Endometrial microvascular endothelial cells (primary cell): ENCODE results near the gene PRKG1. TPM values are rescaled to one million over a fixed set of nuclear protein-coding genes. Genes with fewer than 3 reads are reported as not detected.

Source experiments
- in situ Hi-C: cut with HindIII; loops from 2 replicates; pipeline ENCODE4 v1.10.0; 2017; ENCODE audit warnings: low sequenced_read_pairs, low pct_unique_long_range_greater_than_20kb; ENCODE audit errors: inconsistent ontology term
- total RNA-seq: library from RNA; depleted of rRNA; stranded (reverse); fragments of >200 nt; gene quantifications from one replicate; pipeline ENCODE4 v1.2.3, GENCODE V29; 2015; ENCODE audit errors: inconsistent ontology term

Gene PRKG1
- total RNA-seq, 1 donor from 2014 or later: not detected

DNA sequence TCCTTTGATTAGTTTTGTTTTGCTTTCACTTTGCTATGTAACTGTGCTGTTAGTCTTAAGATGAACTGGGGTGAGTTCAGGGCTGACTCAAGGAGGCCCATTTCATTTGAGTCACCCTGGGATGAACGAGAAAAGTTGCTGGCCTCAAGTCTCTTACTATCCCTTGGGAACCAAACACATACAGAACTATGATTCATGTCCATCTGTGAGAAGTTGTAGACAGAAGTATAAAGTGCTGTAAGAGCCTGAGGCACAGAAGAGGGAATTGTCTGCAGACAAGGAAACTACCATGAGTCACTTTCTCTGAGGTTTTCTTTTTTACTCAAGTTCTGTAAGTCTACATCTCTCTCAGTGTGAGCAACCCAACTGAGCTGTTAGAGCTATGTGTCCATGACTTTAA is 805.0 kb downstream of the PRKG1 start:
- in situ Hi-C loops: no loop called here

GRCh38 chr10:51881213-51881612 is 806.9 kb downstream of the PRKG1 start:
- in situ Hi-C loops: no loop called here

- in situ Hi-C loops: no loop called here
Observed at GRCh38 chr10:51886438-51887068, 812.3 kb downstream of the PRKG1 start.

DNA sequence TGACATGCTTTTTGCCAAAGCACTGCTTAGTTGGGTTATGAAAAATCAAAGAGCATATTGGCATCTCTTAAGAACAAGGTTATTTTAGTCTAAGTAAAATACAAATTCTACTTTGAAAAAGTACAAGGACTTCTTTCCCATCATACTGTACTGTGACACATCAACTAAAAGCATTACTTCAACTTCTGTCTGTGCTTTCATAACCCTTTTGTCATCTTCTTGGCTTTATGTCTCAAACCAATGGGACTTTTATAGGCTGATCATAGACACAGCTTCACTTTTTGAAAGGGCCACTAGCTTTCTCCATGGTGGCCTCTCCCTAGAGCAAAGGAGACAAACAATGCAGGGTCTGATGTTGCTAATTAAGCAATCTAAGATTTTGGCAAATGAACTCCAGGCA is 814.0 kb downstream of the PRKG1 start:
- in situ Hi-C loops: no loop called here

DNA sequence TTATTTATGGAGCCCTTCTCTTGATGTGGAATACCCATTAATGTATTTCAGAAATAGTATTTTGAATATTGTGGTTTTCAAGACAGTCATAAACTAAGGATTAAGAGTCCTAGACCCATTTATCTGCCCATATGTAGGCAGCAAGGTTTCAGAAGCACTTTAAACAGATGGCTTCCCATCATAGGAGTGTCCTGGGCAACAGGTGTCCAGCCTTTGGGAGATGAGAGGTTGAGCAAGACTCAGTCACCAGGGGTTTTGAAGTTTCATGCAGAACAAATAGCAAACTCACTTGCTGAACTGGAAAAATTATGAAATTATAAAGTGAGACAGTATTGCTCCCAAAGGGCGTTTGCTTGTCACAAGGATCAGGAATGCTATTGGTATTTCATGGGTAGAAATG is 818.0 kb downstream of the PRKG1 start:
- in situ Hi-C loops: no loop called here

DNA sequence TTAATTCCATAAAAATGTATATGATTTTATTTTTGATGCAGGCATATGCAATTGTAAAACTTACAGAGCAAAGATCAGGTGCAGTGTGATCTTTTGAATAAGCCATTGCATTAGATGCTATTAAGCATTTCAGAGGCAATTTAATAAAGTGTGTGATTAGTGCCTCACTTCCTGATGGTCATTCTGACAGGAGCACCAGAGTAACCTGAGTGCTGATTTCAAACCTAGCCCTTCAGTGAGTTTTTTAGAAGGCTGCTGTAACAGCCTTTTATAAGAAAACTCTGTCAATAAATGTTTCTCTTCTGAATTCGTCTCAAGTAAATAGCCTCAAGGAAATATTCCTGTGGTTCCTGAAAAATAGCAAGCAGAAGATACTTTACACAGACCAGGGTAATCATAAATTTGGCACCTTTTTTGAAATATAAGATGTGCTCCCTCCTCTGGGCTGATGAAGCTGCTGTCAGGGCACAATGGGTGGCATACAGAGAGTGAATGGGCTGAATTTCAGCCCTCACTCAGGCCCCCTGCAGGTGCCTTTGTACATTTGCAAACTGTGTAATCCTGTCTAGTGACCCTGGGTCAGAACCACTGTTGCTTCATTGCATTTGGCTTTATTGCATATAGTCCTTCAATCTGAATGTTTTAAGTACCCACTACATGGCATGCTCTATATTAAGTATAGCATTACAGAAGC is 818.8 kb downstream of the PRKG1 start:
- in situ Hi-C loops: no loop called here

- in situ Hi-C loops: no loop called here
Observed at GRCh38 chr10:51894771-51895578, 820.7 kb downstream of the PRKG1 start.

DNA sequence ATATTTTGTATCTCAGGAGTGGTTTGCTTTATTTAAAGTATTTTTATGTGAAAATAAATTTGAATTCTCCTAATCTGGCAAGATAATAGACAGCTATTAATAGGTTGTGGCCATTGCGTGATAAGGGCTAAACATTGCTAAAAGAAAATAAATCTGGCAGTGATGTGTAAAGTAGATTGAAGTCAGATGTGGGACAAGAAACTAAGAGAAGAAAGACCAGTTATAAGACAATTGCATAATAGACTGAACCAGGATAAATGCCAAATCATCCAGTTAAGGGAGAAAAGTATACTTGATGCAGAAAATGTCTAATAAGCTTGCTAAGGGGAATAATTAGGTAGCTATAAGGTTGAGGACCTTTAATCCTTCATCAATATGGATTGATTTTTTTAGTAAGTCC is 822.6 kb downstream of the PRKG1 start:
- in situ Hi-C loops: no loop called here

DNA sequence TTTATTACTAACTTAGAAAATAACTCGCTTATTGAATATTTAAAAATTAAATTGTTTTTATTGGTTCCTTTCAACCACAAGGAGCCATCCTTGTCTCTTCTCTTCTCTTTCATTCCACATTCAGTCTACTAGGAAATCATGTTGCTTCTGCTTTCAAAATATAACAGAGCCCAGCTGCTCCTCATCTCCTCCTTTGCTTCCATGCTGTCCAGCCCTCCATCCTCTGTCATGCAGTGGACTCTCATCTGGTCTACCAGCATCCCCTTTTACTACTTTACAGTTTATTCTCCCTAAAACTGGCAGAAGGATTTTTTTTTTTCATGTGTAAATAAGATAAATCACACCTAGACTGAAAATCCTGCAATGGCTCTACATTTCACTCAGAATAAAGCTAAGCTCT is 823.3 kb downstream of the PRKG1 start:
- in situ Hi-C loops: no loop called here

GRCh38 chr10:51900180-51900579 is 825.9 kb downstream of the PRKG1 start:
- in situ Hi-C loops: no loop called here

GRCh38 chr10:51903675-51904074 is 829.4 kb downstream of the PRKG1 start:
- in situ Hi-C loops: no loop called here

- in situ Hi-C loops: no loop called here
Observed at GRCh38 chr10:51905032-51905431, 830.7 kb downstream of the PRKG1 start.

DNA sequence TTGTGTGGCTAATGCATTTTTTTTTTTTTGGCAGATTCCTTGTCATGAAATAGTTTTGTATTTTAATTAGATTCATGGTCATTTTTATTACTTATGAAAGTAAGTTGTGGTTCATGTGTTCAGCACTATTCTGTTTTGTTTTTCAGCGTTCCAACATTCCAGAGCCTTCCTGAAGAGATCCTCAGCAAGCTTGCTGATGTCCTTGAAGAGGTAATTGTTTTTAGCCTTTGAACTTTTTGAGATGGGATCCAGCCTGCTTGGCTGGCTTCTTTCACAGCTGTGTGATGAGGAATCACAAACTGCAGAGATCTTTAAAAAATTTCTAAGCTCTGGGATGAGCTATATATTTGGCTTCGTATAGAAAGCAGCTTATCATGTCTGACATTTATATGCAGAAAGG is 833.1 kb downstream of the PRKG1 start:
- in situ Hi-C loops: no loop called here

DNA sequence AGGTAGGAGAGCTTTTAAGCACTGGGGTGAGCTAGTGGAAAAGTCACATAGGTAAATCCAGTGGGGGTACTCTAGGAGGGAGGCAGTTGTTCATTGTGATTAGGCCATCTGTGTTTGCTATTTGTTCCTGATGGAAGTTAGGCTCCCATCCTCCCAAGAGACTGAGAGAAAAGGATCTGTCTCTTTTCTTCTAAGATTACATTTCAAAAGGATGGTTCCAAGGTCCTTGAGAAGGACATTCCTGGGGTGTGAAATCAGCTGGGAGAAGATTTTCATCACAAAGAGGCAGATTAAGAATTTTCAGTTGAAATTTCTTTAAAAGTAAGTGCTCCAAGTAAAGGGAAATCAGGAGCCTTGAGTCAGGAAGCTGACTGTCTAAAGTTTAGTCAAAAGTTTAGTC is 835.9 kb downstream of the PRKG1 start:
- in situ Hi-C loops: no loop called here

DNA sequence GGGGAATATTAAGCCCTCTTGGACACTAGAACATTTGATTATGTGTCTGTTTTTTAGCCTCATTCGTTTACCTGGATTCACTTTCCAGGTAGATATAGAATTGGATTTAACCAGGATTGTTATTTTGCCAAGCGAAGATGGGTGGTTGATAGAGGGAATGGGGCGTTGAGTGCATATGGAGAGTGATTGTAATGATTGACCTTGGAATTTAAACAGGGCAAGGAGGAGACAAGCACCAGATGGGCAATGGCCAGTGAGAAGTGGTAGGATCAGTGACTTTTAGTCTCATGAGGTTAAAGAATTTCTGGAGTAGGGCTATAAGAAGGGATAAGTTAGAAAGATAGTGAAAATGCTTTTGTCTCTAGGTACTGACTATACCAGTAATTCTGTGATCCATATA is 836.3 kb downstream of the PRKG1 start:
- in situ Hi-C loops: no loop called here

- in situ Hi-C loops: no loop called here
Observed at GRCh38 chr10:51911723-51912122, 837.4 kb downstream of the PRKG1 start.

DNA sequence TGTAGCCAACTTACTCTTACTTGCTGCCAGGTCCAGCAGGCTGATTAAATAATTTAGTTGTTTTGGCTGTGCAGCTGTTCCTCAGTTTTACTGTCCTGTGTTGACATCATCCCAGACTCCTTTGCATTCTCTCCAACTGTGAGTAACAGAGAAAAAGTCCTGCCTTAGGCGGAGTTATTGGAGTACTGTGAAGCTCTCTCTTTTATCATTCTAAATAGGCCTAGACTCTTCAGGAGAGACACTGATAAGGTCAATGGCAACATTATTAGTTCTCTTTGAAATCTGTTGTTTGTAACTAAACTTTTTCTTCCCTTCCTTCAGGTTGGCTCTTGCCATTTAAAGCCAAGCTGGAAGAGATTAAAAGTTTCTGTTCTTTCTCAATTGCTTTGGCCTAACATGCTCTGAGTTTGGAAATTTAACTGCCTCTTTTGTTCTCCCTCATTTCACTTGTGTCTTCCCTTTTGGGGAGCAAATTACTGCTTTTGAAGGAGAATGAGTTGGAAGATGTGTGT is 840.8 kb downstream of the PRKG1 start:
- in situ Hi-C loops: no loop called here

- in situ Hi-C loops: no loop called here
Observed at GRCh38 chr10:51918440-51918839, 844.2 kb downstream of the PRKG1 start.

DNA sequence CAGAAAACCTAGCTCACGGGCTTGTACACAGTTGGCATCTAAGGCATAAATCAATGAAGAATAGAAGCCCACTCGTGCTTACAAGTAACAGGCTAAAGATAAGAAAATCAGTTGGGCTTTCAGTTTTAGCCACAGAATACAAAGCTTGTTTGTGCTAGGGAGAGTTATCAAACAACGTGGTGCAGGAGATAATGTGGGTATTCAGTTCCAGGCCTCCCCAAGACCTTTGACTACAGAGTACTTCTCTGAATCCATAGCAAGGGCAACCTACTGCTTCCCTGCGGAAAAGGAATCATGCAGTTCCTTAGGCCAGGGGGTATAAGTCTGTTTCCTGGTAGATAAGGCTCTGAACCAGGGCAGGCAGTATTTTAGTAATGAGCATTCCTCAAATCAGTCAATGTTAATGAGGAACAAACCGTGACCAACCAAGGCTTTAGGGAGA is 844.6 kb downstream of the PRKG1 start:
- in situ Hi-C loops: no loop called here

GRCh38 chr10:51920672-51921071 is 846.4 kb downstream of the PRKG1 start:
- in situ Hi-C loops: no loop called here
